Progenitor cell of endocrine pancreas (in vitro differentiated cells): ENCODE results near the gene CDH19. TPM values are rescaled to one million over a fixed set of nuclear protein-coding genes. Genes with fewer than 3 reads are reported as not detected.

Experiments
- DNase-seq: peaks from one replicate; pipeline ENCODE4 v3.0.0; 2021; ENCODE audit warnings: low spot score; ENCODE audit not compliant: unreplicated experiment
- H3K27ac Mint-ChIP-seq: 2 replicates; pipeline ENCODE4 v1.8.0; 2021; ENCODE audit warnings: mild to moderate bottlenecking, moderate library complexity, mixed read lengths
- H3K27me3 Mint-ChIP-seq: 2 replicates; pipeline ENCODE4 v1.8.0; 2021; ENCODE audit warnings: mixed read lengths
- H3K36me3 Mint-ChIP-seq: 2 replicates; pipeline ENCODE4 v1.8.0; 2022; ENCODE audit warnings: mixed read lengths; ENCODE audit not compliant: insufficient read depth
- H3K4me1 Mint-ChIP-seq: 2 replicates; pipeline ENCODE4 v1.8.0; 2021; ENCODE audit warnings: low read depth, mixed read lengths
- H3K4me3 Mint-ChIP-seq: 2 replicates; pipeline ENCODE4 v1.8.0; 2021; ENCODE audit warnings: low read depth, mild to moderate bottlenecking, moderate library complexity, mixed read lengths
- H3K9me3 Mint-ChIP-seq: 2 replicates; pipeline ENCODE4 v1.8.0; 2021; ENCODE audit warnings: low read depth, mixed read lengths
- long read RNA-seq: library from polyadenylated mRNA; unstranded; transcript quantifications from one replicate; pipeline ENCODE4 v2.0.0, GENCODE V29; 2020
- total RNA-seq: library from RNA; stranded (reverse); gene quantifications from 2 replicates; pipeline ENCODE4 v1.2.1, GENCODE V29; 2021
- TF ChIP-seq, protein P1 (sequence below): fragments of 200-600 bp; sonication (generic); IDR thresholded peaks from one replicate; pipeline ENCODE4 v1.5.0; 2021; ENCODE audit warnings: antibody characterized with exemption, mild to moderate bottlenecking; ENCODE audit not compliant: unreplicated experiment

CDH19 gene
- total RNA-seq: not detected in 2 replicates
- long read RNA-seq: 0 reads

DNA sequence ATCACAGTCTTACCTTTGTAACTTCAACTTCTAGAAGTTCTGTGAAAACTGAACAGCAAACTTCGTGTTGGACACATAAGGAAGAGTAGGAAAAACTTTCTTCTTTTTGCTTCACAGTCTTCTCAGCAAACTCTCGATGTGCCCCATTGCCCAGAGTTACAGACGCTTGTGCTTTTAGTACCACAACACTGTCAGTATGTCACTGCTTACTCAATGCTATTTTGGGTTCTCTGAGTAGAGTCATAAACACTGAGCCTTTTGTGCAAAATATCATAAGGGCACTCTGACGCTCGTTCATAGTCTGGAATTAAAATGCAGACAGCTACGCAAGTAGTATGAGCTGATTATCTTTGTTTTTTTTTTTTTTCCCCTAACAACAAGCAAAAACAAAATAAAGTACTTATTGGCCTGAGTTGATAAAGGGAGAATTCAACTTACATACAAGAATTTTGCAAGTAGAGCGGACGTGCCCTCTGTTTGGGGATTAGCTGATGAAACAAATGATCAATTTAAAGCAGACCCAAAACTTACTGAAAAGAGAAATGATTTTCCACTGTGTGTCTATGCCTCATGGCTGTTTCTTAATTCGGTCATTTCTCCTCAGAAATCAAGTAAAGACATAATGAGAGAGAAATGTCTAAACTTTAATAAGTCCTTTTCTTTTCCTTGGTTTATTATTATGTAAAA lies at the start of gene CDH19:
TSS of gene CDH19 (minus strand) at position 150 of the 687 bp plus-strand sequence. CDS start 31,886 bp downstream, outside the sequence.
- Mint-ChIP-seq H3K4me1 (no peaks in the 10 kb centered on the region), H3K36me3 (no peaks in the 10 kb centered on the region), H3K4me3 (no peak within 1 kb of the TSS), H3K27ac (no peak within 1 kb of the TSS), H3K27me3 (no peaks in the 10 kb centered on the region), H3K9me3 (no peaks in the 10 kb centered on the region)
- no peak for DNase-seq
- TF ChIP-seq, protein P1, sequence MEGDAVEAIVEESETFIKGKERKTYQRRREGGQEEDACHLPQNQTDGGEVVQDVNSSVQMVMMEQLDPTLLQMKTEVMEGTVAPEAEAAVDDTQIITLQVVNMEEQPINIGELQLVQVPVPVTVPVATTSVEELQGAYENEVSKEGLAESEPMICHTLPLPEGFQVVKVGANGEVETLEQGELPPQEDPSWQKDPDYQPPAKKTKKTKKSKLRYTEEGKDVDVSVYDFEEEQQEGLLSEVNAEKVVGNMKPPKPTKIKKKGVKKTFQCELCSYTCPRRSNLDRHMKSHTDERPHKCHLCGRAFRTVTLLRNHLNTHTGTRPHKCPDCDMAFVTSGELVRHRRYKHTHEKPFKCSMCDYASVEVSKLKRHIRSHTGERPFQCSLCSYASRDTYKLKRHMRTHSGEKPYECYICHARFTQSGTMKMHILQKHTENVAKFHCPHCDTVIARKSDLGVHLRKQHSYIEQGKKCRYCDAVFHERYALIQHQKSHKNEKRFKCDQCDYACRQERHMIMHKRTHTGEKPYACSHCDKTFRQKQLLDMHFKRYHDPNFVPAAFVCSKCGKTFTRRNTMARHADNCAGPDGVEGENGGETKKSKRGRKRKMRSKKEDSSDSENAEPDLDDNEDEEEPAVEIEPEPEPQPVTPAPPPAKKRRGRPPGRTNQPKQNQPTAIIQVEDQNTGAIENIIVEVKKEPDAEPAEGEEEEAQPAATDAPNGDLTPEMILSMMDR: no peak

DNA sequence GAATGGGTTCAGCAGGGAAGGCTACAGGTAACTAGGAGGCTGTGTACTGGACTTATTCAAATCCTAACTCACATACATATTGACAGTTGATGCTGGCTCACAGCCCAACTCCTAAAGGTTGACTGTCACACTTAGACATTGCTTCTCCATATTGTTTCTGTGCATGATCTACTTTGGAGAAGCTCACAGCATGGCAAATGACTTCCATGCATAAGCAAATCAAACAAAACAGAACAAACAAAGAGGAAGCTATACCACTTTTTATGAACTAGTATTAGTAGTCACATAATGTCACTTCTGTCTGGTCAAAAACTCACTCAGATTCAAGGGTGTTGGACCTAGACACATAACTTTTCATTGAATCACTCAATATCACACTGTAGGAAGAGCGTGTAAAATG lies 43.8 kb upstream of the CDH19 start:
- Mint-ChIP-seq H3K27me3 (no peaks in the 10 kb centered on the region), H3K27ac (no peak overlapping the region), H3K36me3 (no peaks in the 10 kb centered on the region), H3K4me3 (no peak overlapping the region), H3K4me1 (no peaks in the 10 kb centered on the region), H3K9me3 (no peaks in the 10 kb centered on the region)
- no peak for DNase-seq
- TF ChIP-seq, protein P1: no peak

DNA sequence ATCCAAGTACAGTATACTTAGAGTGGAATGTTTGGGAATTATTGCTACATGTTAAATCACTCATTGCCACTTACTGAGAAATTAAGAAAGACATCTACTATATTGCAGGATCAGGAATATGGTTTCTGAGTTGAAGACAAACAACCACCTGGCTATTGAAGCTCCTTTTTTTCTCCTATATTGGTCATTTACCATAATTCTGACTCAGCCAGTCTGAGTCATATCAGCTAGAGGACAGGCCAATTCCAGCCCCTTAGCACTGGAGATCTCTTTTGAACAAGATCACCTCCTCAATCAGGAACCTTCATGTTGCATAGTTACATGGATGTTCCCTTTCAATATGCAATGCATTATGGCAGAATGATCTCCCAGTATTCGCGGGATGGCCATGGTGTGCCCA lies 42.7 kb upstream of the CDH19 start:
- Mint-ChIP-seq H3K27me3 (no peaks in the 10 kb centered on the region), H3K27ac (no peak overlapping the region), H3K9me3 (no peaks in the 10 kb centered on the region), H3K4me1 (no peaks in the 10 kb centered on the region), H3K4me3 (no peak overlapping the region), H3K36me3 (no peaks in the 10 kb centered on the region)
- TF ChIP-seq, protein P1: no peak
- DNase-seq: no peak

DNA sequence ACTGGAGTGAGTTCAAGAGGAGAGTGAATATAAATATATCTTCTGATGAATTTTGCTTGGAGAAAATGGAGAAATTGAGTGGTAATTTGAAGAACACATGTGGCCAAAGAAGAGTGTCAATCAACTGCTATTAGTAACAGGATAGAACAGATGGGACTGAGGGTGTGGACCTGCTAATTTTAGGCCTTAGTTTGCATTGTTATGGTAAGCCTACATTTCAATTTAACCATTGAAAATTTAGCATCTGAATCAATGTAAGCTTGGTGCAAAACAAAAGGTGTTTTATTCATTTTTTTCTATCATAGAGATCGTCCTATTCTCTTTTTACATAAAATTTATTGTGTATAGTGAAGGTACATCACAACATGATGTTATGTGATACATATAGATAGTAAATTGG lies 42.1 kb upstream of the CDH19 start:
- no peak overlapping the region for H3K27ac Mint-ChIP-seq
- no peaks in the 10 kb centered on the region for H3K36me3 Mint-ChIP-seq
- no peak for DNase-seq
- H3K4me1 Mint-ChIP-seq: no peaks in the 10 kb centered on the region
- no peak overlapping the region for H3K4me3 Mint-ChIP-seq
- H3K27me3 Mint-ChIP-seq: no peaks in the 10 kb centered on the region
- TF ChIP-seq, protein P1: no peak
- no peaks in the 10 kb centered on the region for H3K9me3 Mint-ChIP-seq

GRCh38 chr18:66641056-66641455 lies 37.2 kb upstream of the CDH19 start:
- H3K4me1 Mint-ChIP-seq: no peaks in the 10 kb centered on the region
- DNase-seq: no peak
- no peaks in the 10 kb centered on the region for H3K27me3 Mint-ChIP-seq
- no peaks in the 10 kb centered on the region for H3K9me3 Mint-ChIP-seq
- H3K27ac Mint-ChIP-seq: no peak overlapping the region
- H3K4me3 Mint-ChIP-seq: no peak overlapping the region
- TF ChIP-seq, protein P1: no peak
- no peaks in the 10 kb centered on the region for H3K36me3 Mint-ChIP-seq
